Keratinocyte (primary cell): Measurements from ENCODE around the gene SDC1. TPM values are rescaled to one million over a fixed set of nuclear protein-coding genes. Genes with fewer than 3 reads are reported as not detected.

ENCODE experiments used
- DNase-seq: peaks from one replicate; pipeline ENCODE4 v3.0.0-alpha.2; 2011; ENCODE audit warnings: low read depth, missing footprints, low spot score
- FAIRE-seq: peaks from 2 replicates; lab custom pipeline; 2011; peaks lifted over from hg19 to GRCh38; lab: Jason Lieb, UNC
- H2AFZ ChIP-seq: 2 replicates; pipeline ENCODE4 v1.6.0; 2012; ENCODE audit warnings: low read length, control low read depth, inconsistent platforms; ENCODE audit not compliant: control insufficient read depth
- H3K27ac ChIP-seq: 2 replicates; pipeline ENCODE4 v1.5.1; 2011; ENCODE audit warnings: low read length; ENCODE audit not compliant: control insufficient read depth, insufficient read depth
- H3K27me3 ChIP-seq: 3 replicates; pipeline ENCODE4 v1.6.0; 2011; ENCODE audit warnings: low read length; ENCODE audit not compliant: control insufficient read depth, insufficient read depth; ENCODE audit errors: extremely low read depth
- H3K36me3 ChIP-seq, 2 experiments: 2 replicates in 1 of 2; 3 replicates in 1 of 2; pipeline ENCODE4 v1.5.1; 2011; ENCODE audit warnings: low read length in 2 of 2, mild to moderate bottlenecking in 1 of 2; ENCODE audit not compliant: control insufficient read depth in 2 of 2, insufficient read depth in 2 of 2; ENCODE audit errors: extremely low read depth in 1 of 2
- H3K4me1 ChIP-seq: 3 replicates; pipeline ENCODE4 v1.5.1; 2011; ENCODE audit warnings: low read length; ENCODE audit not compliant: control insufficient read depth, insufficient read depth; ENCODE audit errors: extremely low read depth
- H3K4me2 ChIP-seq: 3 replicates; pipeline ENCODE4 v1.6.0; 2011; ENCODE audit warnings: low read depth, low read length; ENCODE audit not compliant: control insufficient read depth, insufficient read depth; ENCODE audit errors: extremely low read depth
- H3K4me3 ChIP-seq, 3 experiments: fragments of 200-600 bp in 1 of 3; sonication (generic) in 1 of 3; 2 replicates in 2 of 3; 3 replicates in 1 of 3; pipeline ENCODE4 v1.5.1; 2011 to 2016; ENCODE audit warnings: low read length in 3 of 3, mild to moderate bottlenecking in 3 of 3, control low read depth in 2 of 3, inconsistent platforms in 1 of 3, low read depth in 1 of 3, mixed read lengths in 1 of 3, mixed run types in 1 of 3, moderate library complexity in 1 of 3; ENCODE audit not compliant: control insufficient read depth in 2 of 3, insufficient read depth in 2 of 3; ENCODE audit errors: extremely low read depth in 1 of 3
- H3K79me2 ChIP-seq: 2 replicates; pipeline ENCODE4 v1.6.0; 2012; ENCODE audit warnings: low read length; ENCODE audit not compliant: control insufficient read depth, insufficient read depth
- H3K9ac ChIP-seq: 3 replicates; pipeline ENCODE4 v1.6.0; 2011; ENCODE audit warnings: low read length; ENCODE audit not compliant: control insufficient read depth, insufficient read depth; ENCODE audit errors: extremely low read depth
- H3K9me1 ChIP-seq: 3 replicates; pipeline ENCODE4 v1.6.0; 2011; ENCODE audit warnings: low read length; ENCODE audit not compliant: control insufficient read depth, insufficient read depth; ENCODE audit errors: extremely low read depth
- H3K9me3 ChIP-seq: 2 replicates; pipeline ENCODE4 v1.5.1; 2012; ENCODE audit warnings: low read depth, low read length; ENCODE audit not compliant: control insufficient read depth
- H4K20me1 ChIP-seq: 3 replicates; pipeline ENCODE4 v1.6.0; 2011; ENCODE audit warnings: low read length; ENCODE audit not compliant: control insufficient read depth, insufficient read depth; ENCODE audit errors: extremely low read depth
- CTCF ChIP-seq, 3 experiments: IDR thresholded peaks in 1 of 3; conservative IDR thresholded peaks in 1 of 3; optimal IDR thresholded peaks in 1 of 3; 2 replicates in 2 of 3; 3 replicates in 1 of 3; pipeline versions ENCODE3 to v1.5.1; 2011; ENCODE audit warnings: low read length in 3 of 3, mild to moderate bottlenecking in 3 of 3, moderate library complexity in 2 of 3, control low read depth in 1 of 3, inconsistent platforms in 1 of 3; ENCODE audit not compliant: insufficient read depth in 2 of 3; ENCODE audit errors: extremely low read depth in 1 of 3
- EZH2 ChIP-seq: IDR thresholded peaks from one replicate; pipeline ENCODE4 v1.6.1; 2012; ENCODE audit warnings: inconsistent platforms, mild to moderate bottlenecking, low read length, moderate library complexity
- dilution Hi-C: fragments of 300-500 bp; cut with MboI; formaldehyde crosslinking; loops from one replicate; pipeline ENCODE4 v1.7.0; 2020; ENCODE audit warnings: low sequenced_read_pairs; ENCODE audit not compliant: extremely low pct_ligation_motif_present
- polyA plus RNA-seq, 5 experiments: library from polyadenylated mRNA; depleted of rRNA in 3 of 5; stranded (reverse) in 3 of 5; stranded (forward) in 1 of 5; unstranded in 1 of 5; fragments of >200 nt; gene quantifications; 1 replicate in 1 of 5; 2 replicates in 3 of 5; 3 replicates in 1 of 5; pipeline versions ENCODE4 v1.2.1 to v1.2.3, GENCODE V29; 2011 to 2012; ENCODE audit warnings: missing spikeins in 2 of 5, low read depth in 1 of 5, low replicate concordance in 1 of 5

Gene SDC1
- polyA plus RNA-seq, 1 donor (not counting 4 experiments of a cell fraction or from before 2014, with no cell fraction given) = 696 TPM

- Histone ChIP-seq H3K4me2 (no peak overlapping the region), H2AFZ (no peak overlapping the region), H4K20me1 (no peaks in the 10 kb centered on the region), H3K27me3 (no peaks in the 10 kb centered on the region), H3K9me3 (no peaks in the 10 kb centered on the region), H3K27ac (no peak overlapping the region), H3K79me2 (no peaks in the 10 kb centered on the region), H3K9ac (no peak overlapping the region), H3K9me1 (no peaks in the 10 kb centered on the region), H3K4me3 (no peak overlapping the region), H3K4me1 (peaks cover 24% of the 10 kb centered on the region), H3K36me3 (no peaks in the 10 kb centered on the region)
- no peak for TF ChIP-seq EZH2
- TF ChIP-seq CTCF (optimal IDR thresholded peaks at IDR 0.05 in 1 of 3, IDR thresholded peaks at IDR 0.05 in 1 of 3, conservative IDR thresholded peaks at IDR 0.05 in 1 of 3; ENCODE audit: extremely low read depth in 1 of 3, insufficient read depth in 2 of 3, low read length in 3 of 3) = no peak
- DNase-seq (no peak), FAIRE-seq (no peak)
- dilution Hi-C loops = no loop called here
Observed at GRCh38 chr2:20192781-20193180, 32.1 kb downstream of the SDC1 start.

- Histone ChIP-seq H3K4me3 (no peak overlapping the region), H3K4me2 (no peak overlapping the region), H3K9me3 (no peaks in the 10 kb centered on the region), H3K27ac (no peak overlapping the region), H3K36me3 (no peaks in the 10 kb centered on the region), H3K4me1 (peaks cover 15% of the 10 kb centered on the region), H3K79me2 (no peaks in the 10 kb centered on the region), H3K9ac (no peak overlapping the region), H3K27me3 (no peaks in the 10 kb centered on the region), H2AFZ (no peak overlapping the region), H3K9me1 (no peaks in the 10 kb centered on the region), H4K20me1 (no peaks in the 10 kb centered on the region)
- TF ChIP-seq EZH2 = no peak
- no peak for TF ChIP-seq CTCF (optimal IDR thresholded peaks at IDR 0.05 in 1 of 3, IDR thresholded peaks at IDR 0.05 in 1 of 3, conservative IDR thresholded peaks at IDR 0.05 in 1 of 3; ENCODE audit: extremely low read depth in 1 of 3, insufficient read depth in 2 of 3, low read length in 3 of 3)
- DNase-seq = no peak
- dilution Hi-C loops = no loop called here
- no peak for FAIRE-seq
Observed at GRCh38 chr2:20191714-20192569, 33.0 kb downstream of the SDC1 start.
